ENCODE measurements around the gene RRAGC.

The RRAGC gene

DNA sequence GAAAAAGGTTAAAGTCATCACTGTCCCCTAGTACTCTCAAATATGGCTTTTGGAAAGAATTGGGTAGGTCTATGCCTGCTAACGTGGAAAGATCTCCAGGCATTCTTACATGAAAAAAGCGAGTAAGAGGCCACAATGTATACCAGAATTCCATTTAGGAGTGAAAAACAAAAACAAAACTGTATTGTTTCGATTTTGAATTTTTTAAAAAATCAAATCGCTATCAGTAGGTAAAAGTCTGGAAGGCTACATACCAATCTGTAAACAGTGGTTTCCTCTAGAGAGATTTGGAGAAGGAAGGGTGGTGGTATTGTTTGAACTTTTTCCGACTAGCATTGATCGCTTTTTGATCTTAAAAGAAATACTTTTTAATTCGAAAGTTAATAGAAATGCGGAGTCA, 55.9 kb downstream of the RRAGC start:
- peaks cover 24% of the 10 kb centered on the region for H3K27me3 ChIP-seq (ENCODE audit: insufficient read depth, poor library complexity, severe bottlenecking)
- DNase-seq (ENCODE audit: low read depth in 1 of 2, low spot score in 1 of 2) = no peak
- H3K4me3 ChIP-seq (replicated peaks; ENCODE audit: insufficient read depth, low read length) = peak overlapping the region; percentile 6; the same call in 1 of the 2 replicates
- TF ChIP-seq, protein P1, sequence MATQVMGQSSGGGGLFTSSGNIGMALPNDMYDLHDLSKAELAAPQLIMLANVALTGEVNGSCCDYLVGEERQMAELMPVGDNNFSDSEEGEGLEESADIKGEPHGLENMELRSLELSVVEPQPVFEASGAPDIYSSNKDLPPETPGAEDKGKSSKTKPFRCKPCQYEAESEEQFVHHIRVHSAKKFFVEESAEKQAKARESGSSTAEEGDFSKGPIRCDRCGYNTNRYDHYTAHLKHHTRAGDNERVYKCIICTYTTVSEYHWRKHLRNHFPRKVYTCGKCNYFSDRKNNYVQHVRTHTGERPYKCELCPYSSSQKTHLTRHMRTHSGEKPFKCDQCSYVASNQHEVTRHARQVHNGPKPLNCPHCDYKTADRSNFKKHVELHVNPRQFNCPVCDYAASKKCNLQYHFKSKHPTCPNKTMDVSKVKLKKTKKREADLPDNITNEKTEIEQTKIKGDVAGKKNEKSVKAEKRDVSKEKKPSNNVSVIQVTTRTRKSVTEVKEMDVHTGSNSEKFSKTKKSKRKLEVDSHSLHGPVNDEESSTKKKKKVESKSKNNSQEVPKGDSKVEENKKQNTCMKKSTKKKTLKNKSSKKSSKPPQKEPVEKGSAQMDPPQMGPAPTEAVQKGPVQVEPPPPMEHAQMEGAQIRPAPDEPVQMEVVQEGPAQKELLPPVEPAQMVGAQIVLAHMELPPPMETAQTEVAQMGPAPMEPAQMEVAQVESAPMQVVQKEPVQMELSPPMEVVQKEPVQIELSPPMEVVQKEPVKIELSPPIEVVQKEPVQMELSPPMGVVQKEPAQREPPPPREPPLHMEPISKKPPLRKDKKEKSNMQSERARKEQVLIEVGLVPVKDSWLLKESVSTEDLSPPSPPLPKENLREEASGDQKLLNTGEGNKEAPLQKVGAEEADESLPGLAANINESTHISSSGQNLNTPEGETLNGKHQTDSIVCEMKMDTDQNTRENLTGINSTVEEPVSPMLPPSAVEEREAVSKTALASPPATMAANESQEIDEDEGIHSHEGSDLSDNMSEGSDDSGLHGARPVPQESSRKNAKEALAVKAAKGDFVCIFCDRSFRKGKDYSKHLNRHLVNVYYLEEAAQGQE (IDR thresholded peaks at IDR 0.05; ENCODE audit: insufficient replicate concordance, low read depth) = no peak
- TF ChIP-seq POLR2AphosphoS5 (IDR thresholded peaks at IDR 0.05; ENCODE audit: low read depth) (no peak), CTCF (IDR thresholded peaks at IDR 0.05; ENCODE audit: insufficient read depth, low read length) (no peak), GABPA (IDR thresholded peaks at IDR 0.05; ENCODE audit: low read depth) (no peak), SPI1 (IDR thresholded peaks at IDR 0.05; ENCODE audit: borderline replicate concordance, low read depth) (no peak)
- H3K27ac ChIP-seq (replicated peaks) = no peak overlapping the region

DNA sequence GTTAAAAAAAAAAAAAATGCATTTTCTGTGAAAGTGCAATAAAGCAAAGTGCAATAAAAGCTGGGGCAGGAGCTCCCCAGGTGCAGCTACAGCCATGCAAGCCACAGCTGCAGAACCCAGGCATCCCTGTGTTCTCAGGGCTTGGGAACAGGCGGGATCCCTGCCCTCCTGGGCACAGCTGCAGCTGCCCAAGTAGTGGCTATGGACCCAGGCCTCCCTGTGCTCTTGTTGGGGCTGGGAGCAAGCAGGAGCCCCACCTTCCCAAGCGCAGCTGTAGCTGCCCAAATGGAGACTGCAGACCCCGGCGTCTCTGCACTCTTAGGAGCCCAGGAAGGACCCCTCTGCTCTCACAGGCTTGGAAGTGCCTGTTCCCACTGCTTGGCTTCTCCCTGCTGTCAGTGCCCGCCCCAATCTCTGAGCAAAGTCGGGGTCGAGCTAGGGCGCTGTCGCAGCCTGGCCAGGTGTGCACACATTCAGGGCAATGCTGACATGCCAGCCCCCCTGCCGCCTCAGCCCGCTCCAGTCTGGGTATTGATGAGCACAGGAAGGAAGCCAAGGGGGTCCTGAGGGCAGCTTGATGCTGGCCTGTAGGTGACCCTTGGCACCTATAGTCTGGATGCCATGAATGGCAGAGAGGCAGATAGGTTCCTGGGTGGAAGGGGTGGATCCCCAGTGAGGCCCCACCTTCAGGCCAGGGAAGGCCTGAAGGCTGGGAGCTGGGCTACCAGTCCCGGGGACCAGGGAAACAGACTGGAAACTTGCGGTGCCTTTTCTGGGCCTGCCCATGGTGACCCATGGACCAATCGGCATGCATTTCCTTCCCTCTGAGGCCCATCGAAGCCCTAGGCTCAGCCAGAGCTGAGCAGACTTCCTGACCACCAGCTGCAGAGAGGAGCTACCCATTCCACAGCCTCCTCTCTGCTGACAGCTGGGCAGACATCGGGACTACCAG, 58.6 kb downstream of the RRAGC start:
- H3K27me3 ChIP-seq (ENCODE audit: insufficient read depth, poor library complexity, severe bottlenecking) = peaks cover 21% of the 10 kb centered on the region

DNA sequence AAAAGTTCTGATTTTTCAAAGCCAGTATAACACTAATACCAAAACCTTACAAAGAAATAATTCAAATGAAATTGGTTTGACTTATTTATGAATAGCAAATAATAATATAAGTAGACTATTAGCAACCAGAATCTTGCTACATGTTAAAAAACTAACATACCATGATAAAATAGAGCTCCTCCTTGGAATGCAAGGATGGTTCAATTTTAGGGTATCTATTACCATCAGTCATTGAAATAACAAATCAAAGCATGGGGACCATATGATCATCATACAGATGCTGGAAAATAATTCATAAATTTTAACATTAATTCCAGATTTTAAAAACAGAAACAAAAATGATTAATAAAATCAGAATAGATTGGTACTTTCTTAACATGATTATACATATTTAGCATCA, 66.3 kb downstream of the RRAGC start:
- Histone ChIP-seq H3K27me3 (ENCODE audit: insufficient read depth, poor library complexity, severe bottlenecking) (peaks cover 2% of the 10 kb centered on the region), H3K27ac (replicated peaks) (no peak overlapping the region), H3K4me3 (replicated peaks; ENCODE audit: insufficient read depth, low read length) (no peak overlapping the region)
- TF ChIP-seq, protein P1 (IDR thresholded peaks at IDR 0.05; ENCODE audit: insufficient replicate concordance, low read depth) = no peak
- TF ChIP-seq CTCF (IDR thresholded peaks at IDR 0.05; ENCODE audit: insufficient read depth, low read length) (no peak), POLR2AphosphoS5 (IDR thresholded peaks at IDR 0.05; ENCODE audit: low read depth) (no peak), SPI1 (IDR thresholded peaks at IDR 0.05; ENCODE audit: borderline replicate concordance, low read depth) (no peak), GABPA (IDR thresholded peaks at IDR 0.05; ENCODE audit: low read depth) (no peak)
- DNase-seq (ENCODE audit: low read depth in 1 of 2, low spot score in 1 of 2) = no peak

More for the DNA sequence above, 58.6 kb downstream of the RRAGC start:
- H3K4me3 ChIP-seq (replicated peaks; ENCODE audit: insufficient read depth, low read length) = no peak overlapping the region
- no peak for DNase-seq (ENCODE audit: low read depth in 1 of 2, low spot score in 1 of 2)
- TF ChIP-seq, protein P1 (IDR thresholded peaks at IDR 0.05; ENCODE audit: insufficient replicate concordance, low read depth) = no peak
- TF ChIP-seq POLR2AphosphoS5 (IDR thresholded peaks at IDR 0.05; ENCODE audit: low read depth) = no peak
- H3K27ac ChIP-seq (replicated peaks) = no peak overlapping the region
